Ovary (tissue), 3 donors: Measurements from ENCODE around the gene KCNMB2.

ENCODE experiments used
- CTCF ChIP-seq, 3 donors: fragments of 450-650 bp in 2 of 3; fragments of 200-600 bp in 1 of 3; IDR thresholded peaks; one replicate each; pipeline versions ENCODE4 v1.5.1 to v1.8.0; 2016 to 2022; ENCODE audit warnings: antibody characterized with exemption in 3 of 3, mild to moderate bottlenecking in 1 of 3
- EP300 ChIP-seq: sonication (generic); formaldehyde crosslinking; IDR thresholded peaks from one replicate; pipeline ENCODE4 v1.6.1; 2017; ENCODE audit warnings: antibody characterized with exemption
- donor health status: DM: no; HTN: no; CAD: no.

GRCh38 chr3:178508443-178508825 lies 27.8 kb upstream of the KCNMB2 start:
- TF ChIP-seq CTCF (IDR thresholded peaks at IDR 0.05) = no peak
- TF ChIP-seq EP300 = no peak
